Measurements from ENCODE around the gene LAMA3.
A peak's percentile ranks its signal among the peaks of the same experiment; 100 is the strongest.

The LAMA3 gene

DNA sequence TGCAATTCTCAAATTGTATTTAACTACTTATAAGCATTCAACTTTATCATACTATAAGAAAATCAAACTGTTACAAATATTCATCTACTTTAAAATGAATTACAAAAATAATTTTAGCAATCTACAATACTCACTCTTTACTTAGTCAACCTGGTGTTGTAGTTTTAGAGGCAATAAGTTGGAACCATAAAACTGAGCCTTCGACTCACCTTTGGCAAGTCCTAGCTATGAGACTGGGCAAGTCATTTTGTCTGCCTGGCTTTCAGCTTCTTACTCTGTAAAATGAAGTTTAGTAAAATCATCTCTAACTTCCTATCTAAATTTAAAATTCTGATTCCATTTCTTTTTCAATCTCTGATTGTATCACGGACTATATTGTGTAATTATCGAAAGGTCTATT, 161.0 kb downstream of the LAMA3 start:
- no peak for DNase-seq (ENCODE audit: low read depth)

DNA sequence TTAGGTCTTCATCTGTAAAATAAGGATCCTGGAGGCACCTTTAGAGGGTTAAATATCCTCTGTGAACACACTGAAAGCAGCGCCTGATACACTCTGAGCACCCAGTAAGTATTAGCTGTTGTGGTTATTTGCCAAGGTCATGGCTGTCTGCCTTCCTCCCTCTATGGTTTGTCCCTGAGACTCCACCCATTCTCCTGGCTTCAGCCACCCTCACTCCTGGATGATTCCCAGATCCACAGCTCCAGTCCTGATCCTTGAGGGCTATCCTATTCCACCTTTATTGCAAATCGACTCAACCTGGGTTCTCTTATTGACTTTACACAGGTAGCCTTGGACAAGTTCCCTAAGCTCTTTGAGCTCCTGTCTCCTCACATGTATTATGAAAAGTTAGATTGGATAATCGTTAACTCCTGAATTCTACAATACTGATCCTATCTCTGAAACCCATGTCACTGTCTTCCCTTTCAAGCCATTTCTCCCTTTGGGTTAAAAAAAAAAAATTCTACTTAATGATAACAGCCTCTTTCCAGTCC, 162.3 kb downstream of the LAMA3 start:
- DNase-seq (ENCODE audit: low read depth) = no peak

GRCh38 chr18:23852236-23853045, 163.2 kb downstream of the LAMA3 start:
- no peak for DNase-seq (ENCODE audit: low read depth)

GRCh38 chr18:23853448-23854195, 164.4 kb downstream of the LAMA3 start:
- no peak for DNase-seq (ENCODE audit: low read depth)

DNA sequence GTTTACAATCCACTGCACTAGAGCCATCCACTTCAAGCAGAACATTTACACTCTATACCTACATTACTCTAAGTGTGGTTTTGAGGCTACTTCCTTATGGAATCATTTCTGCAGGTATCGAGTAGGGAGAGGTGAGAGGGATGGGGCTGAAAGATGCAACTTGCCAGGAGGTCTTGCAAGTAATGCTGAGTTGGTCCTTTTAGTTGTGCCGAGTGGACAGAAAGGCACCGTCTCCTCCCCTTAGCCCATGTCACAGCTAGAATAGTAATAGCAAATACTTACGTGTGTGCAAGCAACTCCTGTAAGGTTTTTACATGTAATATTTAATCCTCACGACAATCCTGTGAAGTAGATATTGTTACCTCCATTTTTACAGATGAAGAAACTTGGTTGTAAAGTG, 166.5 kb downstream of the LAMA3 start:
- no peak for DNase-seq (ENCODE audit: low read depth)

GRCh38 chr18:23856466-23857163, 167.4 kb downstream of the LAMA3 start:
- no peak for DNase-seq (ENCODE audit: low read depth)

DNA sequence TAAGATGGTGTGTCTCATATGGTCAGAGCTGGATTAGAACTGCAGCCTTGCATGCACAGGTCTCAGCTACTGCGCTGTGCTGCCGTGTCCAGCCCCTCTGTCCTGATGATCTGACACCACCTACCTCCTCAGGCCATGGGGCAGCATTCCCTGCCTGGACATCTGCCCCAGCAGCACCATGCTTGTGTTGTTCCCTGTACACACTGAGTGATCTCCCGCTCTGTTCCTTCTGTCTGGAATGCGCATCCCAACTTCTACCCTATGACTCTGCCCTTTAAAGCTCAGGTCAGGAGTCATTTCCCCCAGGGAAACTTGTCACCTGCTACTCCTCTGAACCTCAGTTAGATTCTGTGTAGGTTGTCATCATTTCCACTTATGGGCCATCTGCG, 167.9 kb downstream of the LAMA3 start:
- DNase-seq (ENCODE audit: low read depth) = no peak

- no peak for DNase-seq (ENCODE audit: low read depth)
Measured at GRCh38 chr18:23857756-23858155, 168.5 kb downstream of the LAMA3 start.

DNA sequence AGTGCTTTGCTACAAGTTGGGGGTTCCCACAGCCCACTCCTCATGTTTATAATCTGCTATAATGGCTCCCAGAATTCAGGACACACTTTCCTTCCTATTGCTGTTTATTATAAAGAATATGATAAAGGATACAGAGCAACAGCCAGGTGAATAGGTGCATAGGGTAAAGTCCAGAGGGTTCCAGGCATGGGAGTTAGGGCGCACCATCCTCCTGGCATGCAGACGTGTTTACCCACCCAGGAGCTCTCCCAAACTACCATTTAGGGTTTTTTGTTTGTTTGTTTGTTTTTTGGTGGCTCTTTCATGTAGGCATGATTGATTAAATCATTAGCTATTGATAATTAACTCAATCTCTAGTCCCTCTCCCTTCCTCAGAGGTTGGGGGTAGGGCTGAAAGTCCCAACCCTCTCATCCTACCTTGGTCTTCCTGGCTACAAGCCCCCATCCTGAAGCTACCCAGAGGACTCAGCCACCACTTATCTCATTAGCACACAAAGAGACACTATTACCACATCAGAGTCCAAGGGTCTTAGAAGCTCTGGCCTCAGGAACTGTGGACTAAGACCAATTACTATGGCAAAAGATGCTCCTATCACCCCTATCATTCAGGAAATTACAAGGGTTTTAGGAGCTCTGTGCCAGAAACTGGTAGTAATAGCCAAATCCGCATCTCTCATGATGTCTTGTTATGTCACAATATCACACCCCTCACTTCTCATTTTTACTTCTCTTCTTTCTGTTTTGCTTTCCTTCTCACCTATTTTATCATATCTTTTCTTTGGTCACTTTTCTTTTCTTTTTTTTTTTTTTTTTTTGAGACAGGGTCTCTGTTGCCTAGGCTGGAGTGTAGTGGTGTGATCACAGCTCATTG, 170.4 kb downstream of the LAMA3 start:
- DNase-seq (ENCODE audit: low read depth) = no peak

- no peak for DNase-seq (ENCODE audit: low read depth)
Measured at GRCh38 chr18:23861326-23861725, 172.1 kb downstream of the LAMA3 start.

DNA sequence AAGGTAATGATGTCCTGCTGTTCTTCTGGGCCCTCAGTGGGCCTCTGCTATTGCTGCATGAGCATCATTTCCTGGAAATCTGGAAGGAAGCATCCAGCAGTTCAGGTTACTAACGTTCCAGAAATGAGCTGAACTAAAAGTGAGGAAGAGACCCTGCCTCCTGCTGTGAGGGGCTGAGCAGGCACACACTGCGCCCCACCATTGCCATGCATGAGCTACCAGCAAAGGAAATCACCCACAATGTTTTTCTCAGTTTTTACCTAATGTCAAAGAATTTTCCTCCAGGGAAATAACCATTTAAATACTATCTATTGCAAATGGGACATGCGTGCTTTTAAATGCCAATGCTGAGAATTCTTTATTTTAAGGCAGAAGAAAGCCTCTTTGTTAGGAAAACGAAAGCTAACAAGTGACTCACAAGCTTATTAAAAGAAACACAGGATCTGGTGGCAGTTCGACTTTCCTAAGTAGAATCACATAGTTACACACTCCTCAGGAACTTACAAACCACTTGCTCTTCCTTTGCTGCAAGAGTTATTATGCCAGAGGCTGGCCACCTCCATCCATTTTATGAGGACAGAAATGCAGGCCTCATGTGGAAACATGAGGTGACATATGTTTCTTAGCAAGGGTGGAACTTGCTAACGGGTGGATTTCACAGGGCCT, 172.7 kb downstream of the LAMA3 start:
- DNase-seq (ENCODE audit: low read depth) = no peak

- no peak for DNase-seq (ENCODE audit: low read depth)
Measured at GRCh38 chr18:23864624-23865023, 175.4 kb downstream of the LAMA3 start.

- DNase-seq (ENCODE audit: low read depth) = no peak
Measured at GRCh38 chr18:23867006-23867405, 177.8 kb downstream of the LAMA3 start.

DNA sequence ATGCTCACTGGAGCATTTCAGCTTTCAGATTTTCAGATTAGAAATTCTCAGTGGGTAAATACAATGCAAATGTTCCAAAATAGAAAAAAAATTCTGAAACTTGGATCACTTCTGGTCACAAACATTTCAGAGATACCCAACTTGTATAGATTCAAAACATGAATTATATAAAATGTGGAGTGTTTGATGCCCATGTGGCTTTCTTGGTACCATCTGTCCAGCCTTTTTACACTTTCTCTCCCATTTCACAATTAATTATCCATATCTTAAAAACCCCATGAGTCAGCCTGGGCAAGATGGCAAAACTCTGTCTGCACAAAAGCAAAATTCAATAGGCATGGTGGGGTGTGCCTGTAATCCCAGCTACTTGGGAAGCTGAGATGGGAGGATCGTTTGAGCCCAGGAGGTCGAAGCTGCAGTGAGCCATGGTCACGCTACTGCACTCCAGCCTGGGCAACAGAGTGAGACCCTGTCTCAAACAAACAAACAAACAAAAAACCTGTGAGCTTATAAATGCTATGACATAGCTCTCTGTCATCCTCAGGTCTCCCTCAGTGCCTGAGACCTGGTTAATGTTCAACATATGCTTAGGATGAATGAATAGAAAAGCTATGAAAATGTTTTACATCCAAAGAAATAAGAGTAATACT, 179.0 kb downstream of the LAMA3 start:
- DNase-seq (ENCODE audit: low read depth) = no peak

GRCh38 chr18:23870676-23871380, 181.6 kb downstream of the LAMA3 start:
- DNase-seq (ENCODE audit: low read depth) = no peak

GRCh38 chr18:23871410-23871809, 182.2 kb downstream of the LAMA3 start:
- DNase-seq (ENCODE audit: low read depth) = peak; percentile 72

- peak; percentile 42 for DNase-seq (ENCODE audit: low read depth)
Measured at GRCh38 chr18:23872701-23873550, 183.7 kb downstream of the LAMA3 start.

DNA sequence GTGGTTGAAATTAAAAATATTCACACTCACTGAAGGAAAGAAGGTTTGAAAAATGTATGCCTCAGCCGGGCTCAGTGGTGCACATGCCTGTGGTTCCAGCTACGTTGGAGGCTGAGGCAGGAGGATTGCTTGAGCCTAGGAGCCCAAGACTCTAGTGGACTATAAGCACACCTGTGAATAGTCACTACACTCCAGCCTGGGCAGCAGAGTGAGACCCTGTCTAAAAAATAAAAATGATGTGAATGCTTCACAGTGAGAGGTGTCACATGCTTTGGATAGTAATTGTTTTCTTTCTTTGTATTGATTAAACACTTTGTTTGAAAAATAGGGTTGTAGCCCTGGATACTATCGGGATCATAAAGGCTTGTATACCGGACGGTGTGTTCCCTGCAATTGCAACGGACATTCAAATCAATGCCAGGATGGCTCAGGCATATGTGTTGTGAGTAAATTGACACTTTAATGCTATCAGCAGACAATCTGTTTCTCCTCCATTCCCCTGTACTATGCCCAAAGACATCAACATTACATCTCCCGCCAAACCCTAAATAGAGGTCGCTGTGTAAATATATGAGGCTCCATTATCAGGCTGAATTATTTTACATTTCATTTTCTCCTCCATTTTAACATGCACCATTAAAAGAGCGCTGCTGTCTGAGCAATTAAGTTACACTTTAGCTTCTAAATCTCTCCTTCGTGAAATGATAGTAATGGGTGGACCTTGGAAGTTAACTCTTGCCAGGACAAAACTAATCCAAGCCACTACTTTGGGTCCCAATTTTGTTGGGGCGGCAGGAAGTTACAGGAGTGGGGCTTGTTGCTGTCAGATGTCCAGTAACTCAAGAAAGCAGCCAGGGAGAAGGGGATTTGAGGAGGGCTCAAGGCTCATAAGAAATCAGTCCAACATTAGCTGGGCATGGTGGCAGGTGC, 187.0 kb downstream of the LAMA3 start:
- DNase-seq (ENCODE audit: low read depth) = no peak

All from T follicular helper cell (primary cell).